GM19468 (cell line): ENCODE results near the gene TRMT13.

Experiments used
- ATAC-seq: cut with Tn5 transposase; IDR thresholded peaks from one replicate; pipeline ENCODE4 v1.9.1; 2021; ENCODE audit warnings: mild to moderate bottlenecking, moderate library complexity, moderate number of reproducible peaks; ENCODE audit not compliant: unreplicated experiment; ENCODE audit errors: extremely low read depth

The TRMT13 gene

GRCh38 chr1:100132566-100133477 is at the start of gene TRMT13, which contains the start of gene SASS6:
TRMT13 (plus strand) TSS chr1:100133163; CDS start chr1:100133169, 6 bp downstream.
SASS6 (minus strand) TSS chr1:100132930; CDS start chr1:100132814, 116 bp downstream.
- peak; percentile 89 for ATAC-seq

GRCh38 chr1:100087396-100087795 is 45.6 kb upstream of the TRMT13 start:
- no peak for ATAC-seq

GRCh38 chr1:100089082-100089481 is 43.9 kb upstream of the TRMT13 start:
- no peak for ATAC-seq

- ATAC-seq: no peak
Observed at GRCh38 chr1:100090471-100090870, 42.5 kb upstream of the TRMT13 start.

GRCh38 chr1:100100202-100100601 is 32.8 kb upstream of the TRMT13 start:
- ATAC-seq: no peak

GRCh38 chr1:100101564-100101963 is 31.4 kb upstream of the TRMT13 start:
- ATAC-seq: no peak

GRCh38 chr1:100107696-100108095 is 25.3 kb upstream of the TRMT13 start:
- ATAC-seq: no peak

GRCh38 chr1:100109554-100110066 is 23.4 kb upstream of the TRMT13 start:
- no peak for ATAC-seq

- no peak for ATAC-seq
Observed at GRCh38 chr1:100115524-100115923, 17.4 kb upstream of the TRMT13 start.

GRCh38 chr1:100122177-100122576 is 10.8 kb upstream of the TRMT13 start:
- ATAC-seq: no peak

- ATAC-seq: no peak
Observed at GRCh38 chr1:100127226-100127625, 5.7 kb upstream of the TRMT13 start.

- no peak for ATAC-seq
Observed at GRCh38 chr1:100130552-100131077, 2.3 kb upstream of the TRMT13 start.

GRCh38 chr1:100131623-100132022 is 1.3 kb upstream of the TRMT13 start:
- no peak for ATAC-seq

- no peak for ATAC-seq
Observed at GRCh38 chr1:100134872-100135271, 1.9 kb downstream of the TRMT13 start.

- no peak for ATAC-seq
Observed at GRCh38 chr1:100137602-100138001, 4.6 kb downstream of the TRMT13 start.

- no peak for ATAC-seq
Observed at GRCh38 chr1:100141192-100141591, 8.2 kb downstream of the TRMT13 start.

GRCh38 chr1:100142343-100142742 is 9.4 kb downstream of the TRMT13 start:
- ATAC-seq: no peak

GRCh38 chr1:100145116-100145515 is 12.2 kb downstream of the TRMT13 start:
- no peak for ATAC-seq

- ATAC-seq: no peak
Observed at GRCh38 chr1:100146958-100147357, 14.0 kb downstream of the TRMT13 start.

GRCh38 chr1:100147875-100148274 is 14.9 kb downstream of the TRMT13 start:
- no peak for ATAC-seq

GRCh38 chr1:100151679-100152078 is 18.7 kb downstream of the TRMT13 start:
- ATAC-seq: no peak
